Liver (tissue), 9 donors: Measurements from ENCODE around the gene LAMC2. TPM values are rescaled to one million over a fixed set of nuclear protein-coding genes. Genes with fewer than 3 reads are reported as not detected.
A peak's percentile ranks its signal among the peaks of the same experiment; 100 is the strongest.

Source experiments
- DNase-seq: peaks from one replicate; pipeline ENCODE4 v3.0.0-alpha.2; 2017; ENCODE audit warnings: low spot score
- H3K27ac ChIP-seq, 2 donors: one replicate each; pipeline ENCODE4 v1.7.0; 2013; ENCODE audit warnings: inconsistent platforms in 2 of 2, low read length in 2 of 2, control low read depth in 1 of 2, low read depth in 1 of 2, mild to moderate bottlenecking in 1 of 2
- H3K27me3 ChIP-seq, 4 donors: one replicate each; pipeline versions ENCODE4 v1.6.1 to v1.7.0; 2013; ENCODE audit warnings: low read length in 3 of 4, inconsistent platforms in 1 of 4, mild to moderate bottlenecking in 1 of 4, moderate library complexity in 1 of 4; ENCODE audit not compliant: control insufficient read depth in 4 of 4, insufficient read depth in 4 of 4
- H3K36me3 ChIP-seq, 4 donors: one replicate each; pipeline versions ENCODE4 v1.6.1 to v1.7.0; 2013; ENCODE audit warnings: low read length in 3 of 4, mild to moderate bottlenecking in 3 of 4, low read depth in 1 of 4, moderate library complexity in 1 of 4; ENCODE audit not compliant: control insufficient read depth in 4 of 4, insufficient read depth in 3 of 4
- H3K4me1 ChIP-seq, 4 donors: one replicate each; pipeline versions ENCODE4 v1.6.1 to v1.7.0; 2013; ENCODE audit warnings: low read length in 3 of 4, mild to moderate bottlenecking in 3 of 4, moderate library complexity in 1 of 4; ENCODE audit not compliant: control insufficient read depth in 4 of 4, insufficient read depth in 4 of 4
- H3K4me3 ChIP-seq, 3 donors: one replicate each; pipeline versions ENCODE4 v1.6.1 to v1.7.0; 2013; ENCODE audit warnings: low read length in 3 of 3, control low read depth in 1 of 3, low read depth in 1 of 3, mild to moderate bottlenecking in 1 of 3
- H3K9ac ChIP-seq, 2 donors: one replicate each; pipeline ENCODE4 v1.7.0; 2013; ENCODE audit warnings: low read length in 2 of 2, mild to moderate bottlenecking in 2 of 2, moderate library complexity in 2 of 2, control low read depth in 1 of 2, low read depth in 1 of 2
- H3K9me3 ChIP-seq, 4 donors: one replicate each; pipeline versions ENCODE4 v1.6.1 to v1.7.0; 2013; ENCODE audit warnings: low read length in 3 of 4; ENCODE audit not compliant: control insufficient read depth in 4 of 4
- EGR1 ChIP-seq, 2 donors: IDR thresholded peaks; 2 replicates each; pipeline ENCODE4 v1.6.1; 2016 to 2018; ENCODE audit warnings: antibody characterized with exemption in 2 of 2, low read depth in 2 of 2
- FOXA1 ChIP-seq: IDR thresholded peaks from 2 replicates; pipeline ENCODE4 v1.6.1; 2016; ENCODE audit warnings: antibody characterized with exemption
- FOXA2 ChIP-seq: IDR thresholded peaks from 2 replicates; pipeline ENCODE4 v1.6.1; 2016; ENCODE audit warnings: antibody characterized with exemption
- GABPA ChIP-seq, 2 donors: IDR thresholded peaks in 1 of 2; conservative IDR thresholded peaks in 1 of 2; 2 replicates each; pipeline ENCODE4 v1.6.1; 2016; ENCODE audit warnings: antibody characterized with exemption in 2 of 2, mild to moderate bottlenecking in 1 of 2, moderate library complexity in 1 of 2
- HNF4A ChIP-seq, 2 donors: conservative IDR thresholded peaks; 2 replicates each; pipeline ENCODE4 v1.6.1; 2016; ENCODE audit warnings: antibody characterized with exemption in 2 of 2, mild to moderate bottlenecking in 2 of 2
- HNF4G ChIP-seq: IDR thresholded peaks from 2 replicates; pipeline ENCODE4 v1.6.1; 2016; ENCODE audit warnings: antibody characterized with exemption
- JUND ChIP-seq, 2 donors: IDR thresholded peaks; 2 replicates each; pipeline ENCODE4 v1.6.1; 2016; ENCODE audit warnings: antibody characterized with exemption in 2 of 2
- NR2F2 ChIP-seq: IDR thresholded peaks from 2 replicates; pipeline ENCODE4 v1.6.1; 2016; ENCODE audit warnings: antibody characterized with exemption
- RAD21 ChIP-seq, 2 donors: IDR thresholded peaks; 2 replicates each; pipeline ENCODE4 v1.6.1; 2016; ENCODE audit warnings: antibody characterized with exemption in 2 of 2, mild to moderate bottlenecking in 2 of 2
- RXRA ChIP-seq, 2 donors: IDR thresholded peaks; 2 replicates each; pipeline ENCODE4 v1.6.1; 2017 to 2018; ENCODE audit warnings: antibody characterized with exemption in 2 of 2, mild to moderate bottlenecking in 1 of 2
- SP1 ChIP-seq: IDR thresholded peaks from 2 replicates; pipeline ENCODE4 v1.6.1; 2018; ENCODE audit warnings: antibody characterized with exemption, mild to moderate bottlenecking
- TAF1 ChIP-seq: conservative IDR thresholded peaks from 2 replicates; pipeline ENCODE4 v1.6.1; 2016; ENCODE audit warnings: antibody characterized with exemption, mild to moderate bottlenecking
- WGBS: extraction: QIAGEN DNeasy Blood & Tissue Kit; methylation state at CpG from one replicate; pipeline ENCODE4 v1.1.7; 2013; 5-methylcytosine and 5-hydroxymethylcytosine counted together
- polyA plus RNA-seq, 2 donors: library from polyadenylated mRNA; stranded (reverse) in 1 of 2; unstranded in 1 of 2; fragments of 200-250 nt in 1 of 2; fragments of >200 nt in 1 of 2; fragmentation: Nextera tagmentation in 1 of 2; extraction: Ambion mirVana in 1 of 2; gene quantifications; one replicate each; pipeline versions ENCODE4 v1.2.1 to v1.2.3, GENCODE V29; 2013 to 2015
- total RNA-seq, 2 donors: library from RNA; depleted of rRNA; stranded (reverse); fragments of >200 nt; gene quantifications; one replicate each; pipeline ENCODE4 v1.2.3, GENCODE V29; 2014
- TF ChIP-seq, protein P1 (sequence below): fragments of 150-350 bp; IDR thresholded peaks from 2 replicates; pipeline ENCODE4 v1.5.1; 2017; ENCODE audit warnings: improper control_type of control experiment, low read depth, low read length; ENCODE audit not compliant: missing input control
- TF ChIP-seq, protein P2 (sequence below): IDR thresholded peaks from 2 replicates; pipeline ENCODE4 v1.6.1; 2016; ENCODE audit warnings: antibody characterized with exemption
- TF ChIP-seq, protein P3 (sequence below): IDR thresholded peaks from 2 replicates; pipeline ENCODE4 v1.6.1; 2016; ENCODE audit warnings: antibody characterized with exemption
- TF ChIP-seq, protein P4 (sequence below): IDR thresholded peaks from 2 replicates; pipeline ENCODE4 v1.6.1; 2016; ENCODE audit warnings: antibody characterized with exemption, mild to moderate bottlenecking
- donor health status: healthy.
- donor health status: healthy.
- donor health status: healthy.
- donor health status: healthy.
- donor health status: healthy.

The LAMC2 gene
- total and polyA plus RNA-seq, 4 donors: 0.05 to 0.42 (median 0.16) TPM

DNA sequence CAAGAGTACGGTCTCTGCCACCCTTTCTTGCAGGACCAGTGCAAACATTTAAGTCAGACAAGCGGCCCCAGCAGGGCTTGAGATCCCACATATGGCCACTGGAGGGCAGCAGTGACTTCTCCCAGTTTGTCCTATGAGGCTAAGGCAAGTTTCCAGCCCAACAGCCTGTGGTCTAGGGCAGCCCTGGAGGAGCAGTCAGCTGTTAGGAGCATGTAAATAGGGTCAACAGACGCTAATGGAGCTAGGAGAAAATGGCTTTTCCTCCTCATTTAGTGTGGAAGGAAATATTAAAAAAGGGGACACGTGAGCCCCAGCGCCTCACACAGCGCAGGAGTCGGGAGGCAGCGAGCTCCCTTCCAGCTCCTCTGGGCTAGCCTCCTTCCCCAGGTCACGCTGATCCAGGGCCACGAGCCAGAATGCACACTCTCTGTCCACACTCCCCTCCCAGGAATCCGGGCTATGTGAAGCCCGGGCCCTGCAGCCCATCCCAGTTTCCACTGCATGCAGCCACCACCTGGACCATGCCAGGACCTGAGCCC, 95.6 kb downstream of the LAMC2 start:
- 44% methylated on average over 12 of the region's 12 CpGs for WGBS
- Histone ChIP-seq H3K27ac (no peak overlapping the region), H3K4me3 (no peak overlapping the region), H3K9ac (no peak overlapping the region), H3K4me1 (peaks cover 0 to 3% (median 0%) of the 10 kb centered on the region in 4 donors), H3K27me3 (no peaks in the 10 kb centered on the region), H3K36me3 (no peaks in the 10 kb centered on the region), H3K9me3 (no peaks in the 10 kb centered on the region)
- DNase-seq: peak; percentile 84
- TF ChIP-seq HNF4G (no peak), TAF1 (no peak), RAD21 (IDR thresholded peaks at IDR 0.05) (peak; percentile 88 to 95), RXRA (IDR thresholded peaks at IDR 0.05) (peak in 1 of 2 donors; percentile 5)
- TF ChIP-seq, protein P1, sequence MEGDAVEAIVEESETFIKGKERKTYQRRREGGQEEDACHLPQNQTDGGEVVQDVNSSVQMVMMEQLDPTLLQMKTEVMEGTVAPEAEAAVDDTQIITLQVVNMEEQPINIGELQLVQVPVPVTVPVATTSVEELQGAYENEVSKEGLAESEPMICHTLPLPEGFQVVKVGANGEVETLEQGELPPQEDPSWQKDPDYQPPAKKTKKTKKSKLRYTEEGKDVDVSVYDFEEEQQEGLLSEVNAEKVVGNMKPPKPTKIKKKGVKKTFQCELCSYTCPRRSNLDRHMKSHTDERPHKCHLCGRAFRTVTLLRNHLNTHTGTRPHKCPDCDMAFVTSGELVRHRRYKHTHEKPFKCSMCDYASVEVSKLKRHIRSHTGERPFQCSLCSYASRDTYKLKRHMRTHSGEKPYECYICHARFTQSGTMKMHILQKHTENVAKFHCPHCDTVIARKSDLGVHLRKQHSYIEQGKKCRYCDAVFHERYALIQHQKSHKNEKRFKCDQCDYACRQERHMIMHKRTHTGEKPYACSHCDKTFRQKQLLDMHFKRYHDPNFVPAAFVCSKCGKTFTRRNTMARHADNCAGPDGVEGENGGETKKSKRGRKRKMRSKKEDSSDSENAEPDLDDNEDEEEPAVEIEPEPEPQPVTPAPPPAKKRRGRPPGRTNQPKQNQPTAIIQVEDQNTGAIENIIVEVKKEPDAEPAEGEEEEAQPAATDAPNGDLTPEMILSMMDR: peak; percentile 95
- TF ChIP-seq, protein P2, sequence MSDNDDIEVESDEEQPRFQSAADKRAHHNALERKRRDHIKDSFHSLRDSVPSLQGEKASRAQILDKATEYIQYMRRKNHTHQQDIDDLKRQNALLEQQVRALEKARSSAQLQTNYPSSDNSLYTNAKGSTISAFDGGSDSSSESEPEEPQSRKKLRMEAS: no peak

DNA sequence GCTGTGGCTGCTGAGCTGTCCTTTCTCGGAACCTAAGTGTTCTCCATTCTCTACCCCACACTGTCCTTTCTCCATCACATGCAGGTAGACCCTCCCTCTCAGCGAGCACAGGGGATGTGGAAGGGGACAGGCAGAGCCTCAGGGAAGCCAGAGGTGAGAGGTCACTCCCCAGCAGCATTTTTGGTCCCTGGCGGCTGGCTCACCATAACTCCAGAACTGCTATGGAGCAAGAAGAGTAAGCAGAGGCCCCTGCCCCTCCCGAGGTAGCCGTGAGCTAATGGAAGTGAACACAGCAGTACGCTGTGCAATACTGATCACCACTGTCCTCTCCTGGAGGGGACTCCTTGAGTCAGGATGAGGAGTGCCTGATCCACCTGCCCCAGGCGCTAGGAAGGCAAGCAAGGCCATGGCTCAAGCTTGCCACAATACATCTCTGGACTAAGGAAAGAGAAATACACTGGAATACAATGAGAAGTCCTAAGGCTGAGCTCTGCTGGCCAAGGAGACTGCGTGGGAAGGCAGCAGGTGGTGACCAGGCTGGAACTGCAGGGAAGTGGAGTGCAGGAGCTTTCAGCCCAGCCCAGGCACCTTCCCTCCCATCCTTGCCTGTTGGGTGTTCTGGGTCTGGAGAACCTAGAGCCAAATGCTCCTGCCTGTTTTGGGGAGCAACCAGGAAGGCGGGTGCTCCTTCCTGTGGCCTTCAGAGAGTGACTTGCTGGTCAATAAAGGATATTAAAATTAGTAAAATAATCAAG, 96.2 kb downstream of the LAMC2 start:
- peaks cover 0 to 3% (median 0%) of the 10 kb centered on the region in 4 donors for H3K4me1 ChIP-seq
- no peak overlapping the region for H3K9ac ChIP-seq
- H3K27me3 ChIP-seq: no peaks in the 10 kb centered on the region
- 79% methylated on average over 9 of the region's 9 CpGs for WGBS
- TF ChIP-seq RXRA (IDR thresholded peaks at IDR 0.05): no peak
- no peak for TF ChIP-seq EGR1 (IDR thresholded peaks at IDR 0.05; ENCODE audit: low read depth in 2 of 2)
- TF ChIP-seq HNF4G: no peak
- TF ChIP-seq RAD21 (IDR thresholded peaks at IDR 0.05): no peak
- no peak overlapping the region for H3K4me3 ChIP-seq
- H3K9me3 ChIP-seq: no peaks in the 10 kb centered on the region
- no peak for DNase-seq
- no peak overlapping the region for H3K27ac ChIP-seq
- no peaks in the 10 kb centered on the region for H3K36me3 ChIP-seq

DNA sequence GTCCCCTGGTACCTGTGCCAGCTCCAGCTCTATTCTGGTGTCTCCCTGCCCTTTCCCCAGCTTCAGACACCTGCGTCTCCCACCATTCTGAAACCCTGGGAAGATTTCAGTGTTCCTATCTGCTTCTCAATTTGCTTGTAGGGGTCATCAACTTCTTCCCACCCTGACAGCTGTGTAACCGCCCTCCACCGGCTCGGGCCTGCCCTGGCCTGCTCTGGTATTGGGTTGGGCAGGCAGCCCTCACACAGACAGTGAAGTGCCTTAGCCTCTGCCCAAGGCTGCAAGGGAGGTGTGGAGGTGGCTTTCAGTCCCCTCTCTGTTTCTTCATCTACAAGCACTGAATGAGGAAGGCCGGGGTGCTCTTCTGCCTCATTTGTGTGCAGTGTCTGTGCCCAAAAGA, 97.2 kb downstream of the LAMC2 start:
- Histone ChIP-seq H3K36me3 (no peaks in the 10 kb centered on the region), H3K27me3 (no peaks in the 10 kb centered on the region), H3K9me3 (no peaks in the 10 kb centered on the region), H3K9ac (no peak overlapping the region), H3K27ac (no peak overlapping the region), H3K4me1 (peaks cover 0 to 3% (median 0%) of the 10 kb centered on the region in 4 donors), H3K4me3 (no peak overlapping the region)
- no peak for DNase-seq
- WGBS: 82% methylated on average over 5 of the region's 5 CpGs
- TF ChIP-seq JUND (IDR thresholded peaks at IDR 0.05) (no peak), SP1 (no peak), EGR1 (IDR thresholded peaks at IDR 0.05; ENCODE audit: low read depth in 2 of 2) (no peak), NR2F2 (no peak), FOXA1 (no peak), GABPA (IDR thresholded peaks at IDR 0.05 in 1 of 2, conservative IDR thresholded peaks at IDR 0.05 in 1 of 2) (no peak), FOXA2 (no peak), HNF4A (conservative IDR thresholded peaks at IDR 0.05) (no peak)
- TF ChIP-seq, protein P1: no peak
- TF ChIP-seq, protein P3, sequence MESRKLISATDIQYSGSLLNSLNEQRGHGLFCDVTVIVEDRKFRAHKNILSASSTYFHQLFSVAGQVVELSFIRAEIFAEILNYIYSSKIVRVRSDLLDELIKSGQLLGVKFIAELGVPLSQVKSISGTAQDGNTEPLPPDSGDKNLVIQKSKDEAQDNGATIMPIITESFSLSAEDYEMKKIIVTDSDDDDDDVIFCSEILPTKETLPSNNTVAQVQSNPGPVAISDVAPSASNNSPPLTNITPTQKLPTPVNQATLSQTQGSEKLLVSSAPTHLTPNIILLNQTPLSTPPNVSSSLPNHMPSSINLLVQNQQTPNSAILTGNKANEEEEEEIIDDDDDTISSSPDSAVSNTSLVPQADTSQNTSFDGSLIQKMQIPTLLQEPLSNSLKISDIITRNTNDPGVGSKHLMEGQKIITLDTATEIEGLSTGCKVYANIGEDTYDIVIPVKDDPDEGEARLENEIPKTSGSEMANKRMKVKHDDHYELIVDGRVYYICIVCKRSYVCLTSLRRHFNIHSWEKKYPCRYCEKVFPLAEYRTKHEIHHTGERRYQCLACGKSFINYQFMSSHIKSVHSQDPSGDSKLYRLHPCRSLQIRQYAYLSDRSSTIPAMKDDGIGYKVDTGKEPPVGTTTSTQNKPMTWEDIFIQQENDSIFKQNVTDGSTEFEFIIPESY: no peak
- TF ChIP-seq, protein P4, sequence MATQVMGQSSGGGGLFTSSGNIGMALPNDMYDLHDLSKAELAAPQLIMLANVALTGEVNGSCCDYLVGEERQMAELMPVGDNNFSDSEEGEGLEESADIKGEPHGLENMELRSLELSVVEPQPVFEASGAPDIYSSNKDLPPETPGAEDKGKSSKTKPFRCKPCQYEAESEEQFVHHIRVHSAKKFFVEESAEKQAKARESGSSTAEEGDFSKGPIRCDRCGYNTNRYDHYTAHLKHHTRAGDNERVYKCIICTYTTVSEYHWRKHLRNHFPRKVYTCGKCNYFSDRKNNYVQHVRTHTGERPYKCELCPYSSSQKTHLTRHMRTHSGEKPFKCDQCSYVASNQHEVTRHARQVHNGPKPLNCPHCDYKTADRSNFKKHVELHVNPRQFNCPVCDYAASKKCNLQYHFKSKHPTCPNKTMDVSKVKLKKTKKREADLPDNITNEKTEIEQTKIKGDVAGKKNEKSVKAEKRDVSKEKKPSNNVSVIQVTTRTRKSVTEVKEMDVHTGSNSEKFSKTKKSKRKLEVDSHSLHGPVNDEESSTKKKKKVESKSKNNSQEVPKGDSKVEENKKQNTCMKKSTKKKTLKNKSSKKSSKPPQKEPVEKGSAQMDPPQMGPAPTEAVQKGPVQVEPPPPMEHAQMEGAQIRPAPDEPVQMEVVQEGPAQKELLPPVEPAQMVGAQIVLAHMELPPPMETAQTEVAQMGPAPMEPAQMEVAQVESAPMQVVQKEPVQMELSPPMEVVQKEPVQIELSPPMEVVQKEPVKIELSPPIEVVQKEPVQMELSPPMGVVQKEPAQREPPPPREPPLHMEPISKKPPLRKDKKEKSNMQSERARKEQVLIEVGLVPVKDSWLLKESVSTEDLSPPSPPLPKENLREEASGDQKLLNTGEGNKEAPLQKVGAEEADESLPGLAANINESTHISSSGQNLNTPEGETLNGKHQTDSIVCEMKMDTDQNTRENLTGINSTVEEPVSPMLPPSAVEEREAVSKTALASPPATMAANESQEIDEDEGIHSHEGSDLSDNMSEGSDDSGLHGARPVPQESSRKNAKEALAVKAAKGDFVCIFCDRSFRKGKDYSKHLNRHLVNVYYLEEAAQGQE: no peak
- TF ChIP-seq, protein P2: no peak
